Frontal cortex (tissue), 1 donor: ENCODE results near the gene CTRL. TPM values are rescaled to one million over a fixed set of nuclear protein-coding genes. Genes with fewer than 3 reads are reported as not detected.

Experiments
- small RNA-seq: library from RNA; depleted of rRNA; stranded (forward); fragments of <200 nt; gene quantifications from one replicate; pipeline ENCODE3, GENCODE V24; 2014
- total RNA-seq: library from RNA; depleted of rRNA; stranded (reverse); fragments of >200 nt; gene quantifications from one replicate; pipeline ENCODE4 v1.2.3, GENCODE V29; 2014

The CTRL gene
- total RNA-seq, 1 donor from 2014 or later = 2.0 TPM

Small RNA genes within 50 kb of the gene (small RNA-seq; reads per million reads assigned to genes)
- not detected for gene NRN1L

Other genes with a start within 250 kb of the CTRL start
- 57.9 TPM for gene GFOD2, start 212.5 kb downstream of the CTRL start, total RNA-seq
- gene RANBP10, start 125.3 kb downstream of the CTRL start, total RNA-seq = 3.7 TPM
- gene TSNAXIP1, start 125.0 kb downstream of the CTRL start, total RNA-seq = 4.5 TPM
- gene THAP11, start 89.5 kb downstream of the CTRL start, total RNA-seq = 26.5 TPM
- 70.9 TPM for gene NUTF2, start 84.9 kb downstream of the CTRL start, total RNA-seq
- 25.3 TPM for gene CENPT, start 84.2 kb downstream of the CTRL start, total RNA-seq
- 64.0 TPM for gene EDC4, start 58.8 kb downstream of the CTRL start, total RNA-seq
- not detected for gene NRN1L, start 47.0 kb downstream of the CTRL start, total RNA-seq
- gene PSKH1, start 38.6 kb downstream of the CTRL start, total RNA-seq = 6.5 TPM
- 13.0 TPM for gene PSMB10, start 5.0 kb upstream of the CTRL start, total RNA-seq
- gene LCAT, start 12.3 kb upstream of the CTRL start, total RNA-seq = 0.82 TPM
- 6.5 TPM for gene SLC12A4, start 36.8 kb upstream of the CTRL start, total RNA-seq
- not detected for gene DPEP3, start 48.6 kb upstream of the CTRL start, total RNA-seq
- 0.82 TPM for gene DPEP2, start 67.6 kb upstream of the CTRL start, total RNA-seq
- not detected for gene DPEP2NB, start 84.0 kb upstream of the CTRL start, total RNA-seq
- gene DDX28, start 91.4 kb upstream of the CTRL start, total RNA-seq = 13.5 TPM
- 11.0 TPM for gene DUS2, start 91.4 kb upstream of the CTRL start, total RNA-seq
- gene NFATC3, start 153.5 kb upstream of the CTRL start, total RNA-seq = 21.6 TPM